Spleen (tissue), 11 donors: ENCODE data around the gene SF3A1. TPM values are rescaled to one million over a fixed set of nuclear protein-coding genes. Genes with fewer than 3 reads are reported as not detected.
A peak's percentile ranks its signal among the peaks of the same experiment; 100 is the strongest.

Experiments used
- DNase-seq: peaks from one replicate; pipeline ENCODE4 v3.0.0-alpha.2; 2020
- H3K27ac ChIP-seq, 8 donors: fragments of 200-600 bp; sonication (generic) in 7 of 8; 1 replicate in 4 of 8; 2 replicates in 4 of 8; pipeline versions ENCODE4 v1.5.0 to v1.8.0; 2016 to 2021; ENCODE audit warnings: inconsistent platforms in 4 of 8, mild to moderate bottlenecking in 4 of 8, moderate library complexity in 1 of 8
- H3K27me3 ChIP-seq, 7 donors: fragments of 200-600 bp; sonication (generic) in 6 of 7; replicated peaks in 1 of 7; 1 replicate in 4 of 7; 2 replicates in 3 of 7; pipeline versions ENCODE4 v1.5.0 to v1.8.0; 2016 to 2021; ENCODE audit warnings: inconsistent platforms in 3 of 7, mild to moderate bottlenecking in 1 of 7
- H3K36me3 ChIP-seq, 6 donors: fragments of 200-600 bp; sonication (generic) in 5 of 6; 1 replicate in 4 of 6; 2 replicates in 2 of 6; pipeline versions ENCODE4 v1.5.0 to v1.8.0; 2016 to 2021; ENCODE audit warnings: inconsistent platforms in 2 of 6
- H3K4me1 ChIP-seq, 6 donors: fragments of 200-600 bp; sonication (generic) in 5 of 6; 1 replicate in 3 of 6; 2 replicates in 3 of 6; pipeline versions ENCODE4 v1.5.0 to v1.8.0; 2016 to 2021; ENCODE audit warnings: inconsistent platforms in 3 of 6
- H3K4me3 ChIP-seq, 8 donors: fragments of 200-600 bp; sonication (generic) in 7 of 8; 1 replicate in 4 of 8; 2 replicates in 4 of 8; pipeline versions ENCODE4 v1.5.0 to v1.8.0; 2016 to 2021; ENCODE audit warnings: inconsistent platforms in 4 of 8, mild to moderate bottlenecking in 4 of 8, moderate library complexity in 2 of 8
- H3K9me3 ChIP-seq, 8 donors: fragments of 200-600 bp; sonication (generic) in 7 of 8; 1 replicate in 4 of 8; 2 replicates in 4 of 8; pipeline versions ENCODE4 v1.5.0 to v1.8.0; 2016 to 2021; ENCODE audit warnings: inconsistent platforms in 4 of 8
- CTCF ChIP-seq, 11 experiments: fragments of 200-600 bp in 7 of 11; fragments of 450-650 bp in 4 of 11; sonication (generic) in 4 of 11; IDR thresholded peaks in 8 of 11; conservative IDR thresholded peaks in 3 of 11; 1 replicate in 7 of 11; 2 replicates in 4 of 11; pipeline versions ENCODE4 v1.4.0 to v1.8.0; 2016 to 2021; ENCODE audit warnings: antibody characterized with exemption in 11 of 11, inconsistent platforms in 4 of 11, mild to moderate bottlenecking in 1 of 11
- POLR2A ChIP-seq, 3 donors: fragments of 450-650 bp; IDR thresholded peaks; one replicate each; pipeline ENCODE4 v1.5.1; 2017; ENCODE audit warnings: antibody characterized with exemption in 3 of 3, mild to moderate bottlenecking in 1 of 3
- POLR2AphosphoS5 ChIP-seq, 3 donors: sonication (generic); formaldehyde crosslinking; IDR thresholded peaks; one replicate each; pipeline ENCODE4 v1.5.1; 2017; ENCODE audit warnings: antibody characterized with exemption in 3 of 3
- WGBS, 5 donors: extraction: QIAGEN DNeasy Blood & Tissue Kit in 3 of 5; methylation state at CpG; one replicate each; pipeline versions ENCODE4 v1.1.5 to v1.1.7; 2013 to 2018; 5-methylcytosine and 5-hydroxymethylcytosine counted together
- intact Hi-C: fragments of 100-400 bp; cut with DNase I; formaldehyde crosslinking; loops from one replicate; pipeline ENCODE4 v1.15.0; 2023; ENCODE audit warnings: low total_unique reads
- polyA plus RNA-seq, 3 donors: library from polyadenylated mRNA; stranded (reverse); fragments of 200-250 nt; gene quantifications; one replicate each; pipeline ENCODE4 v1.2.1, GENCODE V29; 2013
- total RNA-seq, 7 donors: library from RNA; depleted of rRNA in 3 of 7; stranded (reverse); fragments of >200 nt in 3 of 7; fragmentation: NEBNext Ultra II Directional in 4 of 7; extraction: Animal tissue kit (Norgen Biotek cat#: 25700) in 4 of 7; gene quantifications; one replicate each; pipeline versions ENCODE4 v1.1.0 to v1.2.1, GENCODE V29; 2016 to 2021
- donor health status: healthy with polysubstance abuse.
- donor health status: DM: no; HTN: no; CAD: no; lungs with moderate emphysema.
- donor health status: DM: no; HTN: no; CAD: no.
- donor health status: Bipolar disorder and iron deficiency.
- donor health status: healthy.
- donor health status: DM: no; HTN: no; CAD: no.
- donor health status: DM: yes; HTN: yes; CAD: no.

The SF3A1 gene
- total and polyA plus RNA-seq, 10 donors = 14.9 to 223 (median 175) TPM

- Histone ChIP-seq H3K36me3 (no peaks in the 10 kb centered on the region), H3K4me3 (no peak overlapping the region), H3K9me3 (no peaks in the 10 kb centered on the region), H3K4me1 (peaks cover 0 to 59% (median 29%) of the 10 kb centered on the region in 6 donors), H3K27me3 (peaks cover 0 to 43% (median 30%) of the 10 kb centered on the region in 7 donors), H3K27ac (no peak overlapping the region)
- 74 to 90% (median 86%) methylated on average over 3 of the region's 3 CpGs for WGBS, 5 donors
- no peak for DNase-seq
- TF ChIP-seq CTCF (IDR thresholded peaks at IDR 0.05 in 8 of 11, conservative IDR thresholded peaks at IDR 0.05 in 3 of 11) (no peak), POLR2AphosphoS5 (IDR thresholded peaks at IDR 0.05) (no peak), POLR2A (IDR thresholded peaks at IDR 0.05) (no peak)
- intact Hi-C loops = no loop called here
Measured at GRCh38 chr22:30393885-30394284, 37.2 kb upstream of the SF3A1 start.

- intact Hi-C loops = no loop called here
- Histone ChIP-seq H3K27me3 (peaks cover 0 to 37% (median 27%) of the 10 kb centered on the region in 7 donors), H3K9me3 (no peaks in the 10 kb centered on the region), H3K27ac (no peak overlapping the region), H3K4me3 (no peak overlapping the region), H3K4me1 (peaks cover 0 to 53% (median 27%) of the 10 kb centered on the region in 6 donors), H3K36me3 (no peaks in the 10 kb centered on the region)
- DNase-seq = no peak
- 65 to 86% (median 74%) methylated on average over 7 of the region's 7 CpGs for WGBS, 5 donors
- no peak for TF ChIP-seq POLR2AphosphoS5 (IDR thresholded peaks at IDR 0.05)
- TF ChIP-seq CTCF (IDR thresholded peaks at IDR 0.05 in 8 of 11, conservative IDR thresholded peaks at IDR 0.05 in 3 of 11) = no peak
- TF ChIP-seq POLR2A (IDR thresholded peaks at IDR 0.05) = no peak
Measured at GRCh38 chr22:30393322-30393680, 36.6 kb upstream of the SF3A1 start.

GRCh38 chr22:30392661-30393321 is 36.1 kb upstream of the SF3A1 start:
- Histone ChIP-seq H3K36me3 (no peaks in the 10 kb centered on the region), H3K4me3 (no peak overlapping the region), H3K9me3 (no peaks in the 10 kb centered on the region), H3K27ac (no peak overlapping the region), H3K27me3 (peaks cover 0 to 32% (median 22%) of the 10 kb centered on the region in 7 donors), H3K4me1 (peaks cover 0 to 49% (median 25%) of the 10 kb centered on the region in 6 donors)
- intact Hi-C loops = no loop called here
- TF ChIP-seq POLR2AphosphoS5 (IDR thresholded peaks at IDR 0.05) (no peak), POLR2A (IDR thresholded peaks at IDR 0.05) (no peak), CTCF (IDR thresholded peaks at IDR 0.05 in 8 of 11, conservative IDR thresholded peaks at IDR 0.05 in 3 of 11) (no peak)
- WGBS, 5 donors = 53 to 70% (median 65%) methylated on average over 9 of the region's 9 CpGs
- DNase-seq = no peak

- intact Hi-C loops = loop anchor here (2.0 kb wide), 1 partner anchor 94 kb away; no protein-coding TSS in a partner anchor
- Histone ChIP-seq H3K27me3 (peaks cover 0 to 15% (median 6%) of the 10 kb centered on the region in 7 donors), H3K36me3 (no peaks in the 10 kb centered on the region), H3K4me1 (peaks cover 4 to 45% (median 21%) of the 10 kb centered on the region in 6 donors), H3K27ac (peak overlapping the region in 2 of 8 donors; percentile 21 to 34), H3K4me3 (no peak overlapping the region), H3K9me3 (no peaks in the 10 kb centered on the region)
- DNase-seq = peak; percentile 92
- peak; percentile 81 to 93 (median 85) for TF ChIP-seq CTCF (IDR thresholded peaks at IDR 0.05 in 8 of 11, conservative IDR thresholded peaks at IDR 0.05 in 3 of 11)
- no peak for TF ChIP-seq POLR2A (IDR thresholded peaks at IDR 0.05)
- peak in 1 of 3 donors; percentile 39 for TF ChIP-seq POLR2AphosphoS5 (IDR thresholded peaks at IDR 0.05)
- WGBS, 5 donors = 53 to 67% (median 62%) methylated on average over 5 of the region's 5 CpGs
Measured at GRCh38 chr22:30390974-30391691, 34.4 kb upstream of the SF3A1 start.
